ENCODE data around the gene LPP. TPM values are rescaled to one million over a fixed set of nuclear protein-coding genes. Genes with fewer than 3 reads are reported as not detected.

LPP gene
- total and polyA plus RNA-seq, 2 donors from 2014 or later = 6.7 to 233 TPM

GRCh38 chr3:188695241-188695640 is 541.3 kb downstream of the LPP start:
- H3K4me3 ChIP-seq (ENCODE audit: low read length in 3 of 3) = no peak overlapping the region
- DNase-seq (no peak), FAIRE-seq (no peak)
- no peaks in the 10 kb centered on the region for H3K27me3 ChIP-seq (ENCODE audit: control insufficient read depth, insufficient read depth, low read length)
- H3K9ac ChIP-seq (ENCODE audit: low read length in 3 of 3) = no peak overlapping the region
- no peaks in the 10 kb centered on the region for H3K9me3 ChIP-seq (ENCODE audit: control insufficient read depth in 2 of 3, insufficient read depth in 1 of 3, low read length in 3 of 3)
- no peak overlapping the region for H3K27ac ChIP-seq (ENCODE audit: low read depth in 2 of 2, low read length in 2 of 2)
- H3K4me1 ChIP-seq (ENCODE audit: control insufficient read depth in 2 of 3, insufficient read depth in 2 of 3, low read depth in 1 of 3, low read length in 3 of 3) = no peaks in the 10 kb centered on the region
- TF ChIP-seq CTCF (IDR thresholded peaks at IDR 0.05; ENCODE audit: borderline replicate concordance, extremely low read depth, insufficient read depth) = no peak
- no peaks in the 10 kb centered on the region for H3K36me3 ChIP-seq (ENCODE audit: control insufficient read depth in 2 of 3, insufficient read depth in 3 of 3, low read length in 3 of 3)
- intact Hi-C loops (cut with DNase I) = no loop called here

DNA sequence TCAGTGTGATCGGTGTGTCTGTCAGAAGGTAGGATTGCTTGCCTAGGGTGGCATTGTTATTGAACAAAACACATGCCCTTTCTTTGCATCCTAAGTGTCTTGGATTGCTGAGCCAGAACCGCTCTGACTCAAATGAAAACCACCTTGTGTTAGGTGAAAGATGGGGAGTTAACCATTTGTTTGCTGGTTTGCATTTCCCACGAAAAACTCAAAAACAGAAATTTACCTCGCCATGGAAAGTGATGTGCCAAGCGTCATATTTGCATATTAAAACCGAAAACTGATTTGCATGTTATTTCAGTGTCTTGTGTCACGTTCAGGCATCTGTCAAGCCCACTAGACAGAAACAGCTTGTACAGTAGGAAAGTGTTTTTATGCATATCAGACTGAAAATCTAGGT is 543.2 kb downstream of the LPP start:
- H3K36me3 ChIP-seq (ENCODE audit: control insufficient read depth in 2 of 3, insufficient read depth in 3 of 3, low read length in 3 of 3) = no peaks in the 10 kb centered on the region
- DNase-seq (peak in 1 of 5 donors; percentile 22), FAIRE-seq (no peak)
- H3K4me3 ChIP-seq (ENCODE audit: low read length in 3 of 3) = no peak overlapping the region
- H3K9ac ChIP-seq (ENCODE audit: low read length in 3 of 3) = no peak overlapping the region
- no peaks in the 10 kb centered on the region for H3K27me3 ChIP-seq (ENCODE audit: control insufficient read depth, insufficient read depth, low read length)
- TF ChIP-seq CTCF (IDR thresholded peaks at IDR 0.05; ENCODE audit: borderline replicate concordance, extremely low read depth, insufficient read depth) = no peak
- intact Hi-C loops (cut with DNase I) = no loop called here
- H3K9me3 ChIP-seq (ENCODE audit: control insufficient read depth in 2 of 3, insufficient read depth in 1 of 3, low read length in 3 of 3) = no peaks in the 10 kb centered on the region
- H3K4me1 ChIP-seq (ENCODE audit: control insufficient read depth in 2 of 3, insufficient read depth in 2 of 3, low read depth in 1 of 3, low read length in 3 of 3) = no peaks in the 10 kb centered on the region
- no peak overlapping the region for H3K27ac ChIP-seq (ENCODE audit: low read depth in 2 of 2, low read length in 2 of 2)

DNA sequence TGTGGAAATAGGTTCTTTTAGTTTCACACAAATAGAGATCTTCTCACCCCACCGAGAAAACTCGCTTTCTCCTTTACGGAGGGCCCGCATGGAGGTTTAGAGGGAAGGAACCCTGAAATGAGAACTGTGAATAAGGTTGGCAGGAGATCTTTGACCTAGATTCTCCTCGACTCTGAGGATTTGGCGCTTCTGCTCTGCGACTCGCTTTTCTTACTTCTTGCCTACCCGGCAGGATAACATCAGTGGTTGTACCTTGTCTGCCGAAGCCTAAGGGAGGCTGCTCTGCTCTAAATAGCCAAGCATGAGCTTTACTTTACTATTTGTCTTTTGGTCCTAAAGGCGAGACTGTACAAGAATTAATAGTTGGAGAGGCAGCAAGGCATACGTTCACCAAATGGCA is 544.5 kb downstream of the LPP start:
- no peaks in the 10 kb centered on the region for H3K27me3 ChIP-seq (ENCODE audit: control insufficient read depth, insufficient read depth, low read length)
- H3K27ac ChIP-seq (ENCODE audit: low read depth in 2 of 2, low read length in 2 of 2) = no peak overlapping the region
- no peaks in the 10 kb centered on the region for H3K9me3 ChIP-seq (ENCODE audit: control insufficient read depth in 2 of 3, insufficient read depth in 1 of 3, low read length in 3 of 3)
- intact Hi-C loops (cut with DNase I) = no loop called here
- H3K9ac ChIP-seq (ENCODE audit: low read length in 3 of 3) = no peak overlapping the region
- FAIRE-seq (no peak), DNase-seq (no peak)
- no peaks in the 10 kb centered on the region for H3K36me3 ChIP-seq (ENCODE audit: control insufficient read depth in 2 of 3, insufficient read depth in 3 of 3, low read length in 3 of 3)
- TF ChIP-seq CTCF (IDR thresholded peaks at IDR 0.05; ENCODE audit: borderline replicate concordance, extremely low read depth, insufficient read depth) = no peak
- H3K4me3 ChIP-seq (ENCODE audit: low read length in 3 of 3) = no peak overlapping the region
- no peaks in the 10 kb centered on the region for H3K4me1 ChIP-seq (ENCODE audit: control insufficient read depth in 2 of 3, insufficient read depth in 2 of 3, low read depth in 1 of 3, low read length in 3 of 3)

DNA sequence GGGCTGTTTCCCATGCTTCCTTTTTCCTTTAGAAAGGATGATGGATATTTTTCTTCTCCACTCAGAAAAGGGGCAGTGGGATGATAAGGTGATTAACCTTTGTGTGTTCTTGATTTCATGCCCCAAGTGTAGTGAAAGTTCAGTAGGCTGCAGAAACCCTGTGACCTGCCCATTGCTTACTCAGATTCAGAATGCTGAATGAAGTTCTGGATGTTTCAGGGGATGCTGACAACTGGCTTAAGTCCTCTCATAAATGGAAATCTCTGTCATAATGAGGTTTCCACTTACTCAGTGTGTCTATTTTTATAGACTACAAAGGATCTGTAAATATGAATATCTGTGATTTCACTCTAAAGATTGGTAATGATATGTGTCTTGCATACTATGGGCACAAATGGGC is 546.5 kb downstream of the LPP start:
- Histone ChIP-seq H3K36me3 (ENCODE audit: control insufficient read depth in 2 of 3, insufficient read depth in 3 of 3, low read length in 3 of 3) (no peaks in the 10 kb centered on the region), H3K9me3 (ENCODE audit: control insufficient read depth in 2 of 3, insufficient read depth in 1 of 3, low read length in 3 of 3) (no peaks in the 10 kb centered on the region), H3K27me3 (ENCODE audit: control insufficient read depth, insufficient read depth, low read length) (no peaks in the 10 kb centered on the region), H3K9ac (ENCODE audit: low read length in 3 of 3) (no peak overlapping the region), H3K4me3 (ENCODE audit: low read length in 3 of 3) (no peak overlapping the region), H3K27ac (ENCODE audit: low read depth in 2 of 2, low read length in 2 of 2) (no peak overlapping the region), H3K4me1 (ENCODE audit: control insufficient read depth in 2 of 3, insufficient read depth in 2 of 3, low read depth in 1 of 3, low read length in 3 of 3) (no peaks in the 10 kb centered on the region)
- intact Hi-C loops (cut with DNase I) = no loop called here
- DNase-seq (no peak), FAIRE-seq (no peak)
- no peak for TF ChIP-seq CTCF (IDR thresholded peaks at IDR 0.05; ENCODE audit: borderline replicate concordance, extremely low read depth, insufficient read depth)

Data from kidney (tissue), 14 donors.